Right lobe of liver (tissue), 4 donors: ENCODE results near the gene NPHS1.

Experiments
- CTCF ChIP-seq, 4 donors: fragments of 200-600 bp in 3 of 4; fragments of 450-650 bp in 1 of 4; IDR thresholded peaks; one replicate each; pipeline versions ENCODE4 v1.5.1 to v1.8.0; 2016 to 2022; ENCODE audit warnings: antibody characterized with exemption in 4 of 4, mild to moderate bottlenecking in 2 of 4
- POLR2A ChIP-seq: fragments of 450-650 bp; IDR thresholded peaks from one replicate; pipeline ENCODE4 v1.6.1; 2017; ENCODE audit warnings: antibody characterized with exemption, mild to moderate bottlenecking
- donor health status: DM: no; HTN: no; CAD: no.
- donor health status: DM: no; HTN: no; CAD: no.
- donor health status: DM: no; HTN: yes; CAD: no.

DNA sequence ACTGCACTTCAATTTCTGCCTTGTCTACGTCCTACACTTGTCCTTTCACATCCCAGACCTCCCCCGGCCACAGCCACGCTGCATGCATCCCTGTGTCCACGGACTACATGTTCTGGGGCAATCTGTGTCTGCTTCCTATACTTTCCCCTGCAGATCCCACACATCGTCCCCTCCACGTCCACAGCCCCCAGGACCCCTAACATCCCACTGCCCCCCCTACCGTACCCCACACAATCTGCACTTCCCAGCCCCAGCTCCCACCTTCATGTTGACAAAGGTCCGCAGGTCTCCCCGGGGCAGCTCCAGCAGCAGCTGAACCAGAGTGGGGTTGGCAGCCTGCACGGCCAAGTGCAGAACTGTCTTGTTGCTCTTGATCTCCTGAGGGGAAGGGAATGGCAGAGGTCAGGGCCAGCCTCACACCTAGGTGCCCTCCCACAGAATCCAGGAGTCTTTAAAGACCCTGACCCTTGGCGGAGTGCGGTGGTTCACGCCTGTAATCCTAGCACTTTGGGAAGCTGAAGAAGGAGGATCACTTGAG, 37.9 kb upstream of the NPHS1 start:
- no peak for TF ChIP-seq CTCF (IDR thresholded peaks at IDR 0.05)
- TF ChIP-seq POLR2A, result no peak
